Fibroblast of pulmonary artery (primary cell): ENCODE measurements around the gene ZNF536.

Experiments
- DNase-seq: peaks from one replicate; pipeline ENCODE4 v3.0.0-alpha.2; 2010; ENCODE audit warnings: low read depth
- H3K4me3 ChIP-seq: replicated peaks from 2 replicates; pipeline ENCODE4 v1.5.1; 2011; ENCODE audit warnings: low read depth, mild to moderate bottlenecking, control low read depth, low read length, moderate library complexity
- CTCF ChIP-seq: IDR thresholded peaks from 2 replicates; pipeline ENCODE4 v1.5.1; 2011; ENCODE audit warnings: mild to moderate bottlenecking, control low read depth, low read length, inconsistent platforms; ENCODE audit errors: missing control alignments

The ZNF536 gene

GRCh38 chr19:30371161-30371836 is 885 bp upstream of the ZNF536 start:
- H3K4me3 ChIP-seq, result no peak overlapping the region
- TF ChIP-seq CTCF, result no peak
- DNase-seq, result no peak

- no peak overlapping the region for H3K4me3 ChIP-seq
- no peak for DNase-seq
- no peak for TF ChIP-seq CTCF
Measured at GRCh38 chr19:30373593-30373992, 1.4 kb downstream of the ZNF536 start.

GRCh38 chr19:30374539-30374864 is 2.3 kb downstream of the ZNF536 start:
- H3K4me3 ChIP-seq, result no peak overlapping the region
- TF ChIP-seq CTCF, result no peak

GRCh38 chr19:30374865-30375552 is 2.8 kb downstream of the ZNF536 start:
- no peak for TF ChIP-seq CTCF
- DNase-seq, result no peak
- H3K4me3 ChIP-seq, result no peak overlapping the region

More at GRCh38 chr19:30374539-30374864, 2.3 kb downstream of the ZNF536 start:
- DNase-seq, result no peak

- no peak overlapping the region for H3K4me3 ChIP-seq
- no peak for TF ChIP-seq CTCF
Measured at GRCh38 chr19:30375553-30376031, 3.4 kb downstream of the ZNF536 start.

GRCh38 chr19:30376272-30376671 is 4.1 kb downstream of the ZNF536 start:
- TF ChIP-seq CTCF, result no peak
- no peak overlapping the region for H3K4me3 ChIP-seq

More at GRCh38 chr19:30375553-30376031, 3.4 kb downstream of the ZNF536 start:
- no peak for DNase-seq

More at GRCh38 chr19:30376272-30376671, 4.1 kb downstream of the ZNF536 start:
- DNase-seq, result no peak
